Ovary (tissue), 9 donors: ENCODE data around the gene SPAG4. TPM values are rescaled to one million over a fixed set of nuclear protein-coding genes. Genes with fewer than 3 reads are reported as not detected.

ENCODE experiments used
- DNase-seq, 5 donors: peaks; one replicate each; pipeline ENCODE4 v3.0.0-alpha.2; 2019 to 2020
- H3K27ac ChIP-seq, 2 donors: fragments of 200-600 bp; one replicate each; pipeline versions ENCODE4 v1.5.1 to v1.8.0; 2019 to 2022
- H3K27me3 ChIP-seq: fragments of 200-600 bp; one replicate; pipeline ENCODE4 v1.8.0; 2022
- H3K36me3 ChIP-seq: fragments of 200-600 bp; sonication (generic); one replicate; pipeline ENCODE4 v1.5.1; 2019
- H3K4me1 ChIP-seq: one replicate; pipeline ENCODE4 v1.8.1; 2013; ENCODE audit warnings: mild to moderate bottlenecking, moderate library complexity; ENCODE audit not compliant: insufficient read depth
- H3K4me3 ChIP-seq: fragments of 200-600 bp; sonication (generic); one replicate; pipeline ENCODE4 v1.5.1; 2017
- H3K9me3 ChIP-seq, 2 donors: fragments of 200-600 bp in 1 of 2; sonication (generic) in 1 of 2; one replicate each; pipeline versions ENCODE4 v1.5.1 to v1.8.1; 2013 to 2019; ENCODE audit warnings: mild to moderate bottlenecking in 1 of 2, moderate library complexity in 1 of 2
- EP300 ChIP-seq: sonication (generic); formaldehyde crosslinking; IDR thresholded peaks from one replicate; pipeline ENCODE4 v1.6.1; 2017; ENCODE audit warnings: antibody characterized with exemption
- POLR2A ChIP-seq: fragments of 450-650 bp; IDR thresholded peaks from one replicate; pipeline ENCODE4 v1.6.1; 2017; ENCODE audit warnings: antibody characterized with exemption, mild to moderate bottlenecking, moderate library complexity
- WGBS, 3 donors: extraction: QIAGEN DNeasy Blood & Tissue Kit in 1 of 3; methylation state at CpG; one replicate each; pipeline versions ENCODE4 v1.1.5 to v1.1.7; 2013 to 2017; 5-methylcytosine and 5-hydroxymethylcytosine counted together
- intact Hi-C, 4 donors: fragments of 100-400 bp; cut with DNase I; formaldehyde crosslinking; loops; one replicate each; pipeline versions ENCODE4 v1.11.0 to v1.15.1; 2022 to 2023
- polyA plus RNA-seq, 2 donors: library from polyadenylated mRNA; stranded (reverse); fragments of 200-250 nt in 1 of 2; fragments of 350-450 nt in 1 of 2; fragmentation: Illumina TruSeq in 1 of 2; extraction: RNeasy Lipid Tissue Mini Kit (QIAGEN cat#74804) in 1 of 2; gene quantifications; one replicate each; pipeline ENCODE4 v1.2.3, GENCODE V29; 2013 to 2014
- total RNA-seq, 7 donors: library from RNA; depleted of rRNA in 2 of 7; stranded (reverse); fragments of >200 nt in 2 of 7; fragmentation: NEBNext Ultra II Directional in 3 of 7; extraction: Animal tissue kit (Norgen Biotek cat#: 25700) in 3 of 7; gene quantifications; one replicate each; pipeline versions ENCODE4 v1.1.0 to v1.2.4, GENCODE V29; 2016 to 2023
- TF ChIP-seq, protein P1 (sequence below), 3 donors: fragments of 450-650 bp in 2 of 3; fragments of 200-600 bp in 1 of 3; IDR thresholded peaks; one replicate each; pipeline versions ENCODE4 v1.5.1 to v1.8.0; 2016 to 2022; ENCODE audit warnings: antibody characterized with exemption in 3 of 3, mild to moderate bottlenecking in 1 of 3
- donor health status: DM: no; HTN: no; CAD: no; lungs with moderate emphysema.
- donor health status: DM: no; HTN: no; CAD: no.
- donor health status: Bipolar disorder and iron deficiency.
- donor health status: DM: yes; HTN: yes; CAD: no.
- donor health status: DM: no; HTN: no; CAD: no.
- donor health status: DM: yes; HTN: yes; CAD: no.

Gene SPAG4
- total and polyA plus RNA-seq, 9 donors, result 1.00 to 12.8 (median 9.6) TPM

DNA sequence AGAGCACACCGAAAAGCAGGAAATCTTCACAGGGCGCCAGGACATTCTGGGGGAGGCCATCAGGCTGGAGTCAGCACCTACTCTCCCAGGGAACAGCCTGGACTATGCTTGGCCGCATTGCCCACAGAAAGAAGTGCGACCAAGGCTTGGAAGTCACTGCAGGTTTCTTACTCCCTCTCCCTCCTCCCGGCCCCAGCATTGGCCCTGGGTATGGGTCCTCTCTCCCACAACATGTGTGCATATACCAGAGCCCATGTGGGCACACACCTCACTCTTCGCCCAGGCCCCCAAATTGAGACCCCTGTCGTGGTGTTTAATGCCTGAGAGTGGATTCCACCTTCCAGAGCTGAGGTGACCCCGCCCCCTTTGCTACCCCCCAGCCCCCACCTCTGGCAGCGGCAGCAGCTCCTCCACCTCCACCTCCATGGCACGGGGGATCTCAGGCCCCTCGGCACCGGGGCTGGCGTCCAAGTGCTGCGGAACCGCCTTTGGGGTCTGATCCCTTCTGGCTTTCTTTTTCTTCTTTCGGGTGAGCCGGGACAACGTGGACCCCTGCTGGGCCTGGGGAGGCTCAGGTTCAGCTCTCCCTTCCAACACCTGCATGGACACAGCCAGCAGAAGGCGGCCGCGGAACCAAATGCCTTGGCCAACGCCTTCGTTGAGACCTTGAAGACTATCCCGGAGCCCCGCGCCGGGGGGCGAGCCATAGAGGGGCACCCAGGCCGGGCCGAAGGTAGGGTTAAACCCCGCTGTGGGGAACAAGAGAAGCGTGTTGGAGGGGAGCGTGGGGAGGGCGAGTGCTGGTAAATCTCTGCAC, 15.2 kb upstream of the SPAG4 start:
- DNase-seq, result peak in 2 of 5 donors; percentile 34 to 49
- Histone ChIP-seq H3K27me3 (no peaks in the 10 kb centered on the region), H3K36me3 (no peaks in the 10 kb centered on the region), H3K4me3 (peak overlapping the region; percentile 38), H3K4me1 (peaks cover 6% of the 10 kb centered on the region), H3K9me3 (no peaks in the 10 kb centered on the region), H3K27ac (no peak overlapping the region)
- WGBS, 3 donors, result 20 to 24% (median 23%) methylated on average over 30 to 34 of the region's 34 CpGs
- TF ChIP-seq EP300, result no peak
- no peak for TF ChIP-seq POLR2A
- TF ChIP-seq, protein P1, sequence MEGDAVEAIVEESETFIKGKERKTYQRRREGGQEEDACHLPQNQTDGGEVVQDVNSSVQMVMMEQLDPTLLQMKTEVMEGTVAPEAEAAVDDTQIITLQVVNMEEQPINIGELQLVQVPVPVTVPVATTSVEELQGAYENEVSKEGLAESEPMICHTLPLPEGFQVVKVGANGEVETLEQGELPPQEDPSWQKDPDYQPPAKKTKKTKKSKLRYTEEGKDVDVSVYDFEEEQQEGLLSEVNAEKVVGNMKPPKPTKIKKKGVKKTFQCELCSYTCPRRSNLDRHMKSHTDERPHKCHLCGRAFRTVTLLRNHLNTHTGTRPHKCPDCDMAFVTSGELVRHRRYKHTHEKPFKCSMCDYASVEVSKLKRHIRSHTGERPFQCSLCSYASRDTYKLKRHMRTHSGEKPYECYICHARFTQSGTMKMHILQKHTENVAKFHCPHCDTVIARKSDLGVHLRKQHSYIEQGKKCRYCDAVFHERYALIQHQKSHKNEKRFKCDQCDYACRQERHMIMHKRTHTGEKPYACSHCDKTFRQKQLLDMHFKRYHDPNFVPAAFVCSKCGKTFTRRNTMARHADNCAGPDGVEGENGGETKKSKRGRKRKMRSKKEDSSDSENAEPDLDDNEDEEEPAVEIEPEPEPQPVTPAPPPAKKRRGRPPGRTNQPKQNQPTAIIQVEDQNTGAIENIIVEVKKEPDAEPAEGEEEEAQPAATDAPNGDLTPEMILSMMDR (IDR thresholded peaks at IDR 0.05), result no peak
- intact Hi-C loops, result loop anchor here in 1 of 4 donors (10.0 kb wide), 2 partner anchors 94 to 284 kb away; partner anchors contain the start of genes NFS1 and ROMO1

DNA sequence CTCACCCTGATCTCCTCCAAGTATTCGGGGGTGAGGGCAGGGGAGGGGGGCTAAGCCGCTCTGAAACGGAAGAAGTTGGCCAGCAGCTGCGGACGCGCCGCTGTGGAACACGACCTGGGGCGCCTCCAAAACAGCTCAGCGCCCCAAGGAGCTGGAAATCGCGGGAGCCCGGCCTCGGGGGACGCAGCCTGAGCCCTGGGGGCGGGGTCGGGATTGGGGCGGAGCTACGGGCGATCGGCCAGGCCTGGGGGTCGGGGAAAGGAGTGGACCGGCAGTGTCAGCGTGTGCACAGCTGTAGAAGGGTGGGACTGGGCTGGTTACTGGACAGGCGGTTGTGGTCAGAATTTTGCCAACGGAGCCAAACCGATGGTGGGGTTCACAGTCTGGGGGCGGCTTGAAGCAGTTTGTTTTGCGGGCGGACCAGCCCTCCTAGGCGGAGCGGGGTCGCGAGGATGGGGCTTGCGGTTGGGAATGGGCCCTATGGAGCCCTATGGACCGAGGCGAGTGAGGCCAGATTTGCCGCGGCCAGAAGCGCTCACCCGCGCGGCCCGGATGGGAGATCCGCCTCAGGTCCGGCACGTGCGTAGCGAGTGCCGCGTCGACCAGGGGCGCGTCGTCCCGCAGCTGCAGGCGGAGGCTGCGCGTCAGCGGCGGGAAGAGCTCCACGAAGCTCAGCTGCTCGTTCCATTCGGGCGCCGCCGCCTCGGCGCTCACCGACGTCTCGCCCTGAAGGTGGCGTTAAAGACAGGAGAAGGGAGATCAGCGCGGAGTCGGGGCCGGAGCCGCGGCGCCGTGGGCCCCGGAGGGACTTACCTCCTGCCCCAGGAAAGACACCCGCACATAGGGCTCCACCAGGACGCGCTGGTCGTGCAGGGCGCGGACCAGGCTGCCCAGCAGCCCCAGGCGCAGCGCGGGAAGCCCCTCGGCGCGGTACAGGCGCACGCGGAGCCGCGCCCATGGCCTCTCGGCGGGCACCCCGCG, 14.3 kb upstream of the SPAG4 start:
- Histone ChIP-seq H3K4me1 (peaks cover 6% of the 10 kb centered on the region), H3K4me3 (peak overlapping the region; percentile 38), H3K27me3 (no peaks in the 10 kb centered on the region), H3K27ac (no peak overlapping the region), H3K36me3 (no peaks in the 10 kb centered on the region), H3K9me3 (no peaks in the 10 kb centered on the region)
- WGBS, 3 donors, result 0 to 1% (median 1%) methylated on average over 70 to 103 of the region's 103 CpGs
- peak; percentile 74 to 88 (median 82) for DNase-seq
- TF ChIP-seq EP300, result no peak
- TF ChIP-seq, protein P1 (IDR thresholded peaks at IDR 0.05), result peak in 2 of 3 donors; percentile 48 to 54
- TF ChIP-seq POLR2A, result no peak
- intact Hi-C loops, result loop anchor here in 1 of 4 donors (10.0 kb wide), 2 partner anchors 94 to 284 kb away; partner anchors contain the start of genes NFS1 and ROMO1

DNA sequence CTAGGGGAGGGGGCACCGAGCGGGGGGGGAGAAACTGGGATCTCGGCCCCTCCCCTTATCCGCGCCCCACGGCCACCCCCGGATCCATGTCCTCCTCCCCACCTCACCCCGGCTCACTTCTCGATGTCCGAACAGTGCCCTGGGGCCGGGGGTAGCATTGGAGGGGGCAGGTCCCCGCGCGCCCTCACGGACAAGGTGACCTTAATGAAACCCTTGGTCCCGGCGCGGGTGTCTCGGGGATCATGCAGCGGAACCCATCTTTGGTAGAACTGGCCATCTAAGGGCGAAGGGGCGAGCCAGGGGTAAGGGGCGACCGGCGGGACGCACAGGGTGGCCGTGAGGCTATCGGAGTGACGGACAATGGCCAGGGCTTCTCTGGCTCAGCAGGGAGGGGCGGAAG, 13.6 kb upstream of the SPAG4 start:
- peak in 1 of 5 donors; percentile 41 for DNase-seq

More for the DNA sequence above, 13.6 kb upstream of the SPAG4 start:
- intact Hi-C loops, result loop anchor here in 1 of 4 donors (10.0 kb wide), 2 partner anchors 93 to 283 kb away; partner anchors contain the start of genes NFS1 and ROMO1
- H3K9me3 ChIP-seq, result no peaks in the 10 kb centered on the region
- peaks cover 6% of the 10 kb centered on the region for H3K4me1 ChIP-seq
- no peaks in the 10 kb centered on the region for H3K36me3 ChIP-seq
- H3K4me3 ChIP-seq, result peak overlapping the region; percentile 38
- no peak overlapping the region for H3K27ac ChIP-seq
- TF ChIP-seq, protein P1 (IDR thresholded peaks at IDR 0.05), result no peak
- TF ChIP-seq POLR2A, result no peak
- TF ChIP-seq EP300, result no peak
- H3K27me3 ChIP-seq, result no peaks in the 10 kb centered on the region
- 24 to 30% (median 29%) methylated on average over 26 to 30 of the region's 30 CpGs for WGBS, 3 donors
